ENCODE measurements around the gene SIPA1L3. TPM values are rescaled to one million over a fixed set of nuclear protein-coding genes. Genes with fewer than 3 reads are reported as not detected.
A peak's percentile ranks its signal among the peaks of the same experiment; 100 is the strongest.

Gene SIPA1L3
- total and polyA plus RNA-seq, 2 experiments from 2014 or later: 13.7 to 23.3 TPM

DNA sequence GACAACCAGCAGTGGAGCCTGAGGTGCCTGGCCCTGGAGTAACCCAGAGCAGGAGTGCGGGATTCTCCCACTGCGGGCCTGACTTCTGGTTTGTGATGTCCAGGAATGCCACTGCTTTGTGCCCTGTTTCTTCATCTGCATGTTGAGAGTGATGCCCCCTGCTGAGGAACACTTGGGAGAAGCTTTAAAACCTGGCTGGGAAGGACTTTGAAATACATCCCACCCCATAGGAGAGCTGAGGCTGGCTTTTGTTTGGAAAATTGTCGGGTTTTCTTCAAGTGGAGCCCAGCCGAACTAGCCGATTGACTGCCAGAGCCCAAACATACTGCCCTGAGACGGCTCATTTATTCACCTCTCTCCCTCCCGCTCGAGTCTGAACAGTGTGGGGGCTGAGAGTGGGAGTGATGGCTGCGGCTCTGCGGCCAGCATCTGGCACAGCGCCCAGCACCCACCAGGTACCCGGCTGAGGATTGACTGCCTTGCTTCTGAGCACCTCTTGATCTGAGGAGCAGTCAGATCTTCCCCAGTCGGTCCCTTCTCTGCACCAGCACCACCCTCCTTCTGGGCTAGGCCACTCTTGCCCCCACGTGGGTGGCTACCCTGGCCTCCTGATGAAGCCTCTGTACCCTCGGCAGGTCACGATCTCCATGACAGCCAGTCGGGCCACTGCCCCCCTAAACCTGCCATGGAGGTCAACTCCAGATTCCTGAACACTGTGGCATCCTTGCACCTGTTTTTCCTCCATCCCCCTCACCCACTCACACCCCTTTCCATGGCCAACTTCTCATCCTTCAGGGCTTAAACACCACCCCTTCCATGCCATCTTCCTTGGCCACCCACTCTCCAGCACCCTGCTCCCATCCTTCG, 148.9 kb downstream of the SIPA1L3 start:
- no peaks in the 10 kb centered on the region for H3K9me2 ChIP-seq (replicated peaks; ENCODE audit: insufficient read depth)
- no peaks in the 10 kb centered on the region for H3K9me3 ChIP-seq (ENCODE audit: low read depth)
- no peak overlapping the region for H2AFZ ChIP-seq
- no peak overlapping the region for H3K4me3 ChIP-seq
- peaks cover 4% of the 10 kb centered on the region for H3K79me2 ChIP-seq
- no peak overlapping the region for H3K4me2 ChIP-seq
- DNase-seq (ENCODE audit: low spot score): no peak
- H3K27ac ChIP-seq: no peak overlapping the region
- H4K20me1 ChIP-seq (ENCODE audit: insufficient read depth, poor library complexity, severe bottlenecking): no peaks in the 10 kb centered on the region
- no peaks in the 10 kb centered on the region for H3K4me1 ChIP-seq (ENCODE audit: insufficient read depth)
- no peaks in the 10 kb centered on the region for H3K36me3 ChIP-seq (replicated peaks; ENCODE audit: insufficient read depth, low read depth)
- WGBS (ENCODE audit: low lambda C conversion rate, missing lambda C conversion rate): 72% methylated on average over 18 of the region's 18 CpGs
- TF ChIP-seq EZH2 (IDR thresholded peaks at IDR 0.05; ENCODE audit: borderline replicate concordance): no peak
- no peak for TF ChIP-seq EZH2phosphoT487 (IDR thresholded peaks at IDR 0.05; ENCODE audit: low read depth, severe bottlenecking, unreplicated experiment)
- TF ChIP-seq, protein P1, sequence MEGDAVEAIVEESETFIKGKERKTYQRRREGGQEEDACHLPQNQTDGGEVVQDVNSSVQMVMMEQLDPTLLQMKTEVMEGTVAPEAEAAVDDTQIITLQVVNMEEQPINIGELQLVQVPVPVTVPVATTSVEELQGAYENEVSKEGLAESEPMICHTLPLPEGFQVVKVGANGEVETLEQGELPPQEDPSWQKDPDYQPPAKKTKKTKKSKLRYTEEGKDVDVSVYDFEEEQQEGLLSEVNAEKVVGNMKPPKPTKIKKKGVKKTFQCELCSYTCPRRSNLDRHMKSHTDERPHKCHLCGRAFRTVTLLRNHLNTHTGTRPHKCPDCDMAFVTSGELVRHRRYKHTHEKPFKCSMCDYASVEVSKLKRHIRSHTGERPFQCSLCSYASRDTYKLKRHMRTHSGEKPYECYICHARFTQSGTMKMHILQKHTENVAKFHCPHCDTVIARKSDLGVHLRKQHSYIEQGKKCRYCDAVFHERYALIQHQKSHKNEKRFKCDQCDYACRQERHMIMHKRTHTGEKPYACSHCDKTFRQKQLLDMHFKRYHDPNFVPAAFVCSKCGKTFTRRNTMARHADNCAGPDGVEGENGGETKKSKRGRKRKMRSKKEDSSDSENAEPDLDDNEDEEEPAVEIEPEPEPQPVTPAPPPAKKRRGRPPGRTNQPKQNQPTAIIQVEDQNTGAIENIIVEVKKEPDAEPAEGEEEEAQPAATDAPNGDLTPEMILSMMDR (IDR thresholded peaks at IDR 0.05; ENCODE audit: poor library complexity): no peak
- H3K27me3 ChIP-seq: no peaks in the 10 kb centered on the region

DNA sequence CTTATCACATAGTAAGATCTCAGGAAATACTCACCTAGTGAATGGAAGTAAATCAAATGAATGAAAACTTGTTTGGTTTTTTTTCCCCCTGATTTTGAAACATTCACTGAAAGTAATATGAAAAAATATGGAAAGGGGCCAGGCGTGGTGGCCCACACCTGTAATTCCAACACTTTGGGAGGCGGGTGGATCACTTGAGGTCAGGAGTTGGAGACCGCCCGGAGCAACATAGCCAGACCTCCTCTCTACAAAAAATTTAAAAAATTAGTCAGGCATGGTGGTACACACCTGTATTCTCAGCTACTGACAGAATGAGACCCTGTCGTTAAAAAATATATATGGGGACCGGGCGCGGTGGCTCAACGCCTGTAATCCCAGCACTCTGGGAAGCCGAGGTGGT, 149.6 kb downstream of the SIPA1L3 start:
- Histone ChIP-seq H2AFZ (no peak overlapping the region), H3K9me2 (replicated peaks; ENCODE audit: insufficient read depth) (no peaks in the 10 kb centered on the region), H4K20me1 (ENCODE audit: insufficient read depth, poor library complexity, severe bottlenecking) (no peaks in the 10 kb centered on the region), H3K27ac (no peak overlapping the region), H3K4me1 (ENCODE audit: insufficient read depth) (no peaks in the 10 kb centered on the region), H3K4me2 (no peak overlapping the region), H3K9me3 (ENCODE audit: low read depth) (no peaks in the 10 kb centered on the region), H3K27me3 (no peaks in the 10 kb centered on the region), H3K4me3 (no peak overlapping the region), H3K79me2 (peaks cover 9% of the 10 kb centered on the region), H3K36me3 (replicated peaks; ENCODE audit: insufficient read depth, low read depth) (no peaks in the 10 kb centered on the region)
- DNase-seq (ENCODE audit: low spot score): no peak
- over 99% methylated on average over 10 of the region's 10 CpGs for WGBS (ENCODE audit: low lambda C conversion rate, missing lambda C conversion rate)
- no peak for TF ChIP-seq EZH2 (IDR thresholded peaks at IDR 0.05; ENCODE audit: borderline replicate concordance)
- no peak for TF ChIP-seq EZH2phosphoT487 (IDR thresholded peaks at IDR 0.05; ENCODE audit: low read depth, severe bottlenecking, unreplicated experiment)
- TF ChIP-seq, protein P1 (IDR thresholded peaks at IDR 0.05; ENCODE audit: poor library complexity): no peak

- Histone ChIP-seq H3K27ac (peak overlapping the region; percentile 49), H3K79me2 (peaks cover 16% of the 10 kb centered on the region)
- WGBS (ENCODE audit: low lambda C conversion rate, missing lambda C conversion rate): 66% methylated on average over 10 of the region's 10 CpGs
These were observed 151.1 kb downstream of the SIPA1L3 start for GRCh38 chr19:38057959-38058690.

More at GRCh38 chr19:38057959-38058690, 151.1 kb downstream of the SIPA1L3 start:
- no peak overlapping the region for H2AFZ ChIP-seq
- H3K4me1 ChIP-seq (ENCODE audit: insufficient read depth): peaks cover 4% of the 10 kb centered on the region
- peak overlapping the region; percentile 46 for H3K4me2 ChIP-seq
- H3K9me2 ChIP-seq (replicated peaks; ENCODE audit: insufficient read depth): no peaks in the 10 kb centered on the region
- H3K27me3 ChIP-seq: no peaks in the 10 kb centered on the region
- TF ChIP-seq, protein P1 (IDR thresholded peaks at IDR 0.05; ENCODE audit: poor library complexity): no peak
- TF ChIP-seq EZH2 (IDR thresholded peaks at IDR 0.05; ENCODE audit: borderline replicate concordance): no peak
- no peak for TF ChIP-seq EZH2phosphoT487 (IDR thresholded peaks at IDR 0.05; ENCODE audit: low read depth, severe bottlenecking, unreplicated experiment)
- H3K9me3 ChIP-seq (ENCODE audit: low read depth): no peaks in the 10 kb centered on the region
- H4K20me1 ChIP-seq (ENCODE audit: insufficient read depth, poor library complexity, severe bottlenecking): peaks cover 3% of the 10 kb centered on the region
- DNase-seq (ENCODE audit: low spot score): peak; percentile 28
- H3K36me3 ChIP-seq (replicated peaks; ENCODE audit: insufficient read depth, low read depth): no peaks in the 10 kb centered on the region
- no peak overlapping the region for H3K4me3 ChIP-seq
